RWPE1 (cell line): ENCODE data around the gene GORASP1.
A peak's percentile ranks its signal among the peaks of the same experiment; 100 is the strongest.

Source experiments
- CTCF ChIA-PET: fragments of 350-600 bp; sonication (Branson Sonifier 250); formaldehyde crosslinking; extraction: SDS; loops from one replicate; lab custom pipeline; 2021; lab: Yijun Ruan, JAX
- POLR2A ChIA-PET: fragments of 400-600 bp; formaldehyde crosslinking; extraction: SDS; loops from one replicate; lab custom pipeline; 2020; ENCODE audit warnings: antibody characterized with exemption; ENCODE audit not compliant: low non-redundant PET; lab: Yijun Ruan, JAX
- DNase-seq: peaks from one replicate; pipeline ENCODE4 v3.0.0; 2012; ENCODE audit warnings: low spot score
- H3K27ac ChIP-seq: fragments of 450-650 bp; 2 replicates; pipeline ENCODE4 v1.5.1; 2017
- CTCF ChIP-seq: fragments of 450-650 bp; conservative IDR thresholded peaks from 2 replicates; pipeline ENCODE4 v1.5.1; 2017; ENCODE audit warnings: low read depth, mild to moderate bottlenecking

Gene GORASP1

GRCh38 chr3:39106281-39106811, 1.1 kb downstream of the GORASP1 start:
- DNase-seq: peak; percentile 49
- ChIA-PET CTCF (interaction anchor here (0.7 to 0.9 kb wide), 2 partner anchors 14 to 84 kb away, joined by 3 read pairs; no protein-coding TSS in a partner anchor), POLR2A (no interaction called here)
- no peak for TF ChIP-seq CTCF
- peak overlapping the region; percentile 83 for H3K27ac ChIP-seq

GRCh38 chr3:39105687-39106063, 1.8 kb downstream of the GORASP1 start:
- no peak for DNase-seq
- no peak for TF ChIP-seq CTCF
- ChIA-PET CTCF (interaction anchor here (0.9 kb wide), 1 partner anchor 84 kb away, joined by 3 read pairs; no protein-coding TSS in a partner anchor), POLR2A (no interaction called here)
- peak overlapping the region; percentile 43; the same call in 1 of the 2 replicates for H3K27ac ChIP-seq

GRCh38 chr3:39104961-39105686, 2.3 kb downstream of the GORASP1 start:
- CTCF ChIA-PET: no interaction called here
- POLR2A ChIA-PET: no interaction called here
- peak overlapping the region; percentile 43 for H3K27ac ChIP-seq

GRCh38 chr3:39103791-39104552, 3.5 kb downstream of the GORASP1 start:
- ChIA-PET POLR2A (no interaction called here), CTCF (no interaction called here)
- H3K27ac ChIP-seq: peak overlapping the region; percentile 43
- no peak for DNase-seq
- no peak for TF ChIP-seq CTCF

More at GRCh38 chr3:39104961-39105686, 2.3 kb downstream of the GORASP1 start:
- no peak for DNase-seq
- no peak for TF ChIP-seq CTCF

GRCh38 chr3:39103324-39103693, 4.1 kb downstream of the GORASP1 start:
- no peak for TF ChIP-seq CTCF
- CTCF ChIA-PET: no interaction called here
- peak overlapping the region; percentile 43 for H3K27ac ChIP-seq
- POLR2A ChIA-PET: no interaction called here
- no peak for DNase-seq

GRCh38 chr3:39102504-39103323, 4.7 kb downstream of the GORASP1 start:
- peak overlapping the region; percentile 43 for H3K27ac ChIP-seq
- no peak for DNase-seq
- ChIA-PET CTCF (no interaction called here), POLR2A (no interaction called here)
- no peak for TF ChIP-seq CTCF
